GM21367 (cell line): Measurements from ENCODE around the gene SPATA31E1.
"Not testable (repeated sequence)": the region's sequence is repeated elsewhere in the genome, so short reads cannot be mapped to it uniquely, and the experiment has no call there.

Experiments
- ATAC-seq: cut with Tn5 transposase; IDR thresholded peaks from one replicate; pipeline ENCODE4 v1.9.1; 2021; ENCODE audit not compliant: unreplicated experiment

Gene SPATA31E1

GRCh38 chr9:87919013-87919412 is 36.3 kb downstream of the SPATA31E1 start:
- not testable (repeated sequence) for ATAC-seq

- ATAC-seq: not testable (repeated sequence)
Measured at GRCh38 chr9:87921561-87921960, 38.9 kb downstream of the SPATA31E1 start.

- not testable (repeated sequence) for ATAC-seq
Measured at GRCh38 chr9:87923012-87923411, 40.3 kb downstream of the SPATA31E1 start.

- not testable (repeated sequence) for ATAC-seq
Measured at GRCh38 chr9:87924851-87925250, 42.2 kb downstream of the SPATA31E1 start.

- ATAC-seq: not testable (repeated sequence)
Measured at GRCh38 chr9:87929152-87929551, 46.5 kb downstream of the SPATA31E1 start.

GRCh38 chr9:87934444-87934843 is 51.8 kb downstream of the SPATA31E1 start:
- not testable (repeated sequence) for ATAC-seq

GRCh38 chr9:87937352-87937751 is 54.7 kb downstream of the SPATA31E1 start:
- not testable (repeated sequence) for ATAC-seq

GRCh38 chr9:87937918-87938317 is 55.2 kb downstream of the SPATA31E1 start:
- ATAC-seq: not testable (repeated sequence)

GRCh38 chr9:87938336-87938735 is 55.7 kb downstream of the SPATA31E1 start:
- not testable (repeated sequence) for ATAC-seq
